Stimulated activated CD8-positive, alpha-beta memory T cell treated with anti-CD3 and anti-CD28 coated beads, Interleukin-4, amount 100 ng/mL, for 1 hour (primary cell): ENCODE data around the gene MRPS2.
"Not testable (repeated sequence)": the region's sequence is repeated elsewhere in the genome, so short reads cannot be mapped to it uniquely, and the experiment has no call there.

ENCODE experiments used
- DNase-seq, 2 donors: peaks; one replicate each; pipeline ENCODE4 v3.0.0-alpha.2; 2020; ENCODE audit warnings: low read depth in 2 of 2, low spot score in 1 of 2

The MRPS2 gene

GRCh38 chr9:135499326-135500070 lies 984 bp upstream of the MRPS2 start:
- DNase-seq, result peak; percentile 80 to 90

GRCh38 chr9:135500071-135500524 lies 384 bp upstream of the MRPS2 start:
- no peak for DNase-seq

- no peak for DNase-seq
Observed at GRCh38 chr9:135501261-135502167, 1.0 kb downstream of the MRPS2 start.

GRCh38 chr9:135502168-135502872 lies 1.8 kb downstream of the MRPS2 start:
- DNase-seq, result no peak

GRCh38 chr9:135502873-135503321 lies 2.4 kb downstream of the MRPS2 start:
- DNase-seq, result no peak

GRCh38 chr9:135503371-135504261 lies 3.1 kb downstream of the MRPS2 start:
- DNase-seq, result no peak

GRCh38 chr9:135504262-135505243 lies 4.1 kb downstream of the MRPS2 start:
- DNase-seq, result peak in 1 of 2 donors; percentile 32

- DNase-seq, result no peak
Observed at GRCh38 chr9:135505406-135506187, 5.1 kb downstream of the MRPS2 start.

GRCh38 chr9:135506327-135507103 lies 6.0 kb downstream of the MRPS2 start:
- no peak for DNase-seq

- DNase-seq, result no peak
Observed at GRCh38 chr9:135507104-135508035, 6.9 kb downstream of the MRPS2 start.

GRCh38 chr9:135508211-135508820 lies 7.8 kb downstream of the MRPS2 start:
- no peak for DNase-seq

- no peak for DNase-seq
Observed at GRCh38 chr9:135509458-135509857, 9.0 kb downstream of the MRPS2 start.

- no peak for DNase-seq
Observed at GRCh38 chr9:135512241-135512603, 11.7 kb downstream of the MRPS2 start.

GRCh38 chr9:135512904-135513303 lies 12.4 kb downstream of the MRPS2 start:
- no peak for DNase-seq

GRCh38 chr9:135513351-135513846 lies 12.9 kb downstream of the MRPS2 start:
- DNase-seq, result no peak

GRCh38 chr9:135513906-135514305 lies 13.4 kb downstream of the MRPS2 start:
- not testable (repeated sequence) for DNase-seq
